Small intestine (tissue), 7 donors: ENCODE data around the gene LHFPL3. TPM values are rescaled to one million over a fixed set of nuclear protein-coding genes. Genes with fewer than 3 reads are reported as not detected.

ENCODE experiments used
- DNase-seq, 2 donors: peaks; one replicate each; pipeline versions ENCODE4 v3.0.0 to v3.0.0-alpha.2; 2013
- FAIRE-seq: peaks from 2 replicates; lab custom pipeline; 2012; peaks lifted over from hg19 to GRCh38; lab: Jason Lieb, UNC
- H3K27ac ChIP-seq, 3 donors: one replicate each; pipeline ENCODE4 v1.5.1; 2013; ENCODE audit warnings: low read length in 2 of 3, mild to moderate bottlenecking in 2 of 3, control low read depth in 1 of 3, inconsistent platforms in 1 of 3, low read depth in 1 of 3, moderate library complexity in 1 of 3
- H3K27me3 ChIP-seq, 3 donors: one replicate each; pipeline ENCODE4 v1.6.1; 2013; ENCODE audit warnings: low read length in 3 of 3, inconsistent platforms in 1 of 3; ENCODE audit not compliant: control insufficient read depth in 3 of 3, insufficient read depth in 3 of 3
- H3K36me3 ChIP-seq, 3 donors: one replicate each; pipeline ENCODE4 v1.6.1; 2013; ENCODE audit warnings: low read length in 3 of 3, inconsistent platforms in 1 of 3, low read depth in 1 of 3, mild to moderate bottlenecking in 1 of 3, moderate library complexity in 1 of 3; ENCODE audit not compliant: control insufficient read depth in 3 of 3, insufficient read depth in 2 of 3
- H3K4me1 ChIP-seq, 3 donors: one replicate each; pipeline ENCODE4 v1.6.1; 2013; ENCODE audit warnings: low read length in 2 of 3, inconsistent platforms in 1 of 3, low read depth in 1 of 3, mild to moderate bottlenecking in 1 of 3, moderate library complexity in 1 of 3; ENCODE audit not compliant: control insufficient read depth in 3 of 3, insufficient read depth in 2 of 3
- H3K4me3 ChIP-seq, 3 donors: one replicate each; pipeline ENCODE4 v1.5.1; 2013; ENCODE audit warnings: low read length in 3 of 3, control low read depth in 1 of 3, inconsistent platforms in 1 of 3, low read depth in 1 of 3, mild to moderate bottlenecking in 1 of 3, moderate library complexity in 1 of 3
- H3K9me3 ChIP-seq, 2 donors: one replicate each; pipeline ENCODE4 v1.6.1; 2013; ENCODE audit warnings: low read depth in 1 of 2, low read length in 1 of 2; ENCODE audit not compliant: control insufficient read depth in 2 of 2, insufficient read depth in 1 of 2
- WGBS, 3 donors: extraction: QIAGEN DNeasy Blood & Tissue Kit; methylation state at CpG; one replicate each; pipeline ENCODE4 v1.1.7; 2013; 5-methylcytosine and 5-hydroxymethylcytosine counted together
- polyA plus RNA-seq, 4 donors: library from polyadenylated mRNA; stranded (reverse) in 3 of 4; unstranded in 1 of 4; fragments of 200-250 nt in 3 of 4; fragments of 120-200 nt in 1 of 4; gene quantifications; one replicate each; pipeline versions ENCODE4 v1.2.1 to v1.2.3, GENCODE V29; 2013
- donor health status: healthy with polysubstance abuse.
- donor health status: control.
- donor health status: control.
- donor health status: Bipolar disorder and iron deficiency.
- donor health status: healthy.

LHFPL3 gene
- polyA plus RNA-seq, 4 donors: 0.12 to 10.4 TPM; not detected in 2

DNA sequence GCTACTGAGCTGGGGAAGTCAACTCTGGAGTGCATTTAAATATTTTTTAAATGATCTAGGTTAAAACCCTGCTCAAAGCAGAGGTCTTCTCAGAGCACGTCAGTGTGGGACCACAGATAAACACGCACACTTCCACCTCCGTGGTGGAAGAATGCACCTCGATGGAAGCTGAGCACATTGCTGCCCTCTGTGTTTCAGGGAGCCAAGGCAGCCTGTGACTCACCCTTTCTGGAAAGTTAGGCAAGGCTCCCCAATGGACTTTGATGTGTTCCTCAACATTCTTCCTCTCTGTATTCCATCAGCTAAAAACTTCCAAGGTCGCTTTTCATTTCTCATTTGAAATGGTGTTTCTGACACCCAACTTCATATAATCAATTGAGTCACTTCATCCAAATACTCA, 514.8 kb downstream of the LHFPL3 start:
- WGBS, 3 donors: 66 to 76% (median 73%) methylated on average over 5 of the region's 5 CpGs
- Histone ChIP-seq H3K27me3 (no peaks in the 10 kb centered on the region), H3K9me3 (no peaks in the 10 kb centered on the region), H3K36me3 (peaks cover 0 to 21% (median 0%) of the 10 kb centered on the region in 3 donors), H3K4me3 (no peak overlapping the region), H3K27ac (no peak overlapping the region), H3K4me1 (no peaks in the 10 kb centered on the region)
- FAIRE-seq (no peak), DNase-seq (no peak)

DNA sequence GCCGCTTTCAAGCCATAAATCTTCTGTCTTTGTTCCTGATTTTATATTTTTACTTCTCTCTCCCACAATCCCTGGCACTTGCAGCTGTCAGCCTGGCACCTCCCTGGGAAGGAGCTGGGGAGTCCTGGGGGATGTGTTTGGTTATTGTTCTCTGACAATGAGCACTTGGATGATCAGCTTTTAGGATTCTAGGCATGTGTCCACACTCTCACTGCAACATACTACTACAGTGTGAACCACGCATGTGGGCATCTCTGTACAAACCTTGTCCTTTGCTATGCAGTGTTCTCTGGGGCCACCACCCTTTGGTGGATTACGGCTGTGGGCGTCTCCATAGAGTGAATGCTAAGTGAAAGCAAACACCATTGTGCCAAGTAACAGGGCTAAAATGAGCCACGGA, 517.2 kb downstream of the LHFPL3 start:
- no peak for DNase-seq
- WGBS, 3 donors: 84 to 88% (median 87%) methylated on average over 5 of the region's 5 CpGs
- H3K9me3 ChIP-seq: no peaks in the 10 kb centered on the region
- no peak overlapping the region for H3K4me3 ChIP-seq
- H3K27ac ChIP-seq: no peak overlapping the region
- FAIRE-seq: no peak
- H3K4me1 ChIP-seq: no peaks in the 10 kb centered on the region
- H3K36me3 ChIP-seq: peaks cover 0 to 21% (median 0%) of the 10 kb centered on the region in 3 donors
- H3K27me3 ChIP-seq: no peaks in the 10 kb centered on the region

DNA sequence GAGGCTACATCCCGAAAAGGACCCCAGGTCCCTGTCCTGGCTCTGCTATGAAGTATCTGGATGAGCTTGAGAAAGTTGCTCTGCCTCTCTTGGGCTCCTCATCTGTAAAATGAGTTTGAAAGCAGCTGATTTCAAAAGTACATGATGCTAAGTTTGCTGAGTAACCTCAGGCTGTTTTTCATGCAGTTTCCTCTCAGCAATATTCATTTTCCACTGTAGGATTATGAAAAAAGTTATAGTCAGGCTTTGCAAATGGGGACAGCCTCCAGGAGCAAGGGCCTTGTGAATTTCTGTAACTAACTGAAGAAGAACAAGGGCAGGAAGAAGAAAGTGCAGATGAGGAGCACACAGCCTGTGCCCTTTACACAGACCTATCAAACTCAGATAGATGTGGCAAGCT, 518.3 kb downstream of the LHFPL3 start:
- WGBS, 3 donors: 83 to 95% (median 83%) methylated on average over 1 of the region's 1 CpG
- no peaks in the 10 kb centered on the region for H3K9me3 ChIP-seq
- peaks cover 0 to 19% (median 0%) of the 10 kb centered on the region in 3 donors for H3K36me3 ChIP-seq
- no peak for DNase-seq
- H3K27ac ChIP-seq: no peak overlapping the region
- no peaks in the 10 kb centered on the region for H3K27me3 ChIP-seq
- H3K4me1 ChIP-seq: no peaks in the 10 kb centered on the region
- FAIRE-seq: no peak
- no peak overlapping the region for H3K4me3 ChIP-seq

DNA sequence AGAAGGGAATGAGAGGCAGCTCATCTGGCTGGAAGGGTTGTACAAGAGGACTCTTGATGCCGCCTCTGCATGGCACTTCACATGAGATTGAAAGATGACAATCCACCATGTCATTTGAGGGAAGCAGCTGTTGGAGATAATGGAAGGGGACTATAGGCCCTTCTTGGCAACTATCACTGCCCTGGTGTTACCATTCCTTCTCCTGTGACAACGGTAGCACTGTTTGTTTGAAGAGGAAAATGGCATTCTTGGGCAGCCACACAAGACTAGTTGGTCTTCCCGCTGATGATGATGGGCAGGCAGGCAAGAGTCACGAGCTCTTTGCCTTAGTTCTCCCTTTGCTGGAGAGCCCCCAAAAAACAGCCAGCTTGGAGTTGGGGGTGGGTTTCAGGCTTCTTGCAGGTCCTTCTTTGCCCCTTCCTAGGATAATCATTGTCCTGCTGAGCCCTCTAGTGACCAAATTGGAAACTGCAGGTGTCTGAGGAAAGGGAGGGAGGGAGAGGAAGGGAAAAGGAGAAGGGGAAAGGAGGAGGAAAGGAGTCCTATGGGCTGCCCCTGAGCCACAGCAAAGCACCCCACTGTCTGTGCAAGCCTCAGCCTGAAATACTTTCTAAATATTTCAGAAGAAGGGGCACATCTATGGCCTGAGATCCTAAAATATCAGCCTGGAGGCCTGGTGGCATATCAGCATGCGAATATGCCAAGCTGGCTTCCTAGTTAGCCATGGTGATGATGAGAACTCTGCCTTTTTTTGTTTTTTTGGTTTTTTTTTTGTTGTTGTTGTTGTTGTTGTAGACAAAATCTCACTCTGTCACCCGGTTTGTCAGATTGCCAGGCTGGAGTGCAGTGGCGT, 520.0 kb downstream of the LHFPL3 start:
- H3K9me3 ChIP-seq: no peaks in the 10 kb centered on the region
- peaks cover 0 to 4% (median 0%) of the 10 kb centered on the region in 3 donors for H3K4me1 ChIP-seq
- H3K27ac ChIP-seq: no peak overlapping the region
- H3K36me3 ChIP-seq: peaks cover 0 to 28% (median 0%) of the 10 kb centered on the region in 3 donors
- DNase-seq: peak; percentile 58 to 64
- no peaks in the 10 kb centered on the region for H3K27me3 ChIP-seq
- no peak overlapping the region for H3K4me3 ChIP-seq
- WGBS, 3 donors: 58 to 70% (median 64%) methylated on average over 7 of the region's 7 CpGs
- FAIRE-seq: no peak

DNA sequence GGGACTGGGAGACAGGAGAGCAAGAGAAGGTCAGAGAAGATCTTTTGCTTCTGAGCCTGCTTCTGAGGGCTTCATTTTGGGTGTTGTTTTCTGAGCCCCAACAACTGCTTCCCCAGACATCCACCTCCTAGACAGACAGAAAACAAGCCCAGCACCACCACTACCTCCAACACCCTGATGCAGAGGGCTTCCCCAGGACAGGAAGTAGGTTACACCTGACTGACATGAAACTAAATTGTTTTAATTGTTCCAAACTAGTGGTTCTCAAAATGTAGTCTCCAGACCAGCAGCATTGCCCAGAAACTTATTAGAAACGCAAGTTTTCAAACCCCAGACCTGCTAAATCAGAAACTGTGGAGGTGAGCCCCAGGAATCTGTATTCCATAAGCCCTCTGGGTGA, 522.0 kb downstream of the LHFPL3 start:
- WGBS, 3 donors: 73 to 85% (median 85%) methylated on average over 1 of the region's 1 CpG
- Histone ChIP-seq H3K4me1 (peaks cover 0 to 4% (median 0%) of the 10 kb centered on the region in 3 donors), H3K27ac (no peak overlapping the region), H3K36me3 (peaks cover 0 to 27% (median 0%) of the 10 kb centered on the region in 3 donors), H3K27me3 (no peaks in the 10 kb centered on the region), H3K9me3 (no peaks in the 10 kb centered on the region), H3K4me3 (no peak overlapping the region)
- no peak for DNase-seq
- no peak for FAIRE-seq

DNA sequence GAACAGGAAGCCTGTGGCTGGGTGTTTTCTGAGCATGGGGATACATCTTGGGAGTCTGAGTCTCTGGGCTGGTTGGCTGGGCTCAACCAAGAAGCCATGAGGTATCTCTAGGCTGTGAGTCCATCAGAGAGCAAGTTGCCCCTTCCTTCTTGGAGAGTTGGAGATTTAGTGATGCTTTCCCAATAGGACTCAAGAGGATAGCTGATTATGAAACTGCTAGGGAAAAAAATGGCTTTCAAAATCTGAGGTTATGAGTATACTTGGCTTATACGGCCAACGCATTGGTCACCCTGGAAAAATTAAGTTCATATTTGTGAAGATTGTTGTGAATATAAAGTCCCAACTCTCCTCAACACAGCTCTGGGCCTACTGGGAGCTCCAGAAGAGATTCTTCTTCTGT, 522.9 kb downstream of the LHFPL3 start:
- H3K4me1 ChIP-seq: peaks cover 0 to 4% (median 0%) of the 10 kb centered on the region in 3 donors
- 86 to 93% (median 93%) methylated on average over 2 of the region's 2 CpGs for WGBS, 3 donors
- H3K36me3 ChIP-seq: peaks cover 0 to 24% (median 0%) of the 10 kb centered on the region in 3 donors
- no peaks in the 10 kb centered on the region for H3K27me3 ChIP-seq
- DNase-seq (no peak), FAIRE-seq (no peak)
- no peaks in the 10 kb centered on the region for H3K9me3 ChIP-seq
- H3K27ac ChIP-seq: no peak overlapping the region
- no peak overlapping the region for H3K4me3 ChIP-seq

DNA sequence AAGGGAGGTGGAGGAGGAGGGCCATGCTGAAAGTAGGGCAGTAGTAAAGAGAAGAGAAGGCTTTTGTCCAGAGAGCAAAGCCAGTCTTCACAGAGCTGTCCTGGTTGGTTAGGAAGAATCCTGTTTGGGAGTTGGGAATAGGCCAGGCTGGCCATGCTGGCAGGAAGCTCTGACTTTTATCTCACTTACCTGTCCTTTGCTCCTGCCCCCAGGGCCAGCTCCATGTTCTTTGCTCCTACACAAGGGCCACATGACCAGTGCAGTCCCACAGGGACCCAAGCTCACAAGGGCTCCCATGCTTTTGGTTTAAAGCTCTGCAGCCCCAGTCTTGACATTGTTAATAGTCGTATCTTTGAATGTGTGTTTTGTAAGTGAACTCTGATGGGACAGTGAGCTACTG, 524.0 kb downstream of the LHFPL3 start:
- DNase-seq (peak; percentile 25 to 27), FAIRE-seq (no peak)
- H3K27ac ChIP-seq: no peak overlapping the region
- H3K9me3 ChIP-seq: no peaks in the 10 kb centered on the region
- H3K4me1 ChIP-seq: peaks cover 0 to 4% (median 0%) of the 10 kb centered on the region in 3 donors
- no peak overlapping the region for H3K4me3 ChIP-seq
- peaks cover 0 to 23% (median 0%) of the 10 kb centered on the region in 3 donors for H3K36me3 ChIP-seq
- no peaks in the 10 kb centered on the region for H3K27me3 ChIP-seq
- 79 to 100% (median 85%) methylated on average over 1 of the region's 1 CpG for whole genome bisulfite sequencing, 3 donors

DNA sequence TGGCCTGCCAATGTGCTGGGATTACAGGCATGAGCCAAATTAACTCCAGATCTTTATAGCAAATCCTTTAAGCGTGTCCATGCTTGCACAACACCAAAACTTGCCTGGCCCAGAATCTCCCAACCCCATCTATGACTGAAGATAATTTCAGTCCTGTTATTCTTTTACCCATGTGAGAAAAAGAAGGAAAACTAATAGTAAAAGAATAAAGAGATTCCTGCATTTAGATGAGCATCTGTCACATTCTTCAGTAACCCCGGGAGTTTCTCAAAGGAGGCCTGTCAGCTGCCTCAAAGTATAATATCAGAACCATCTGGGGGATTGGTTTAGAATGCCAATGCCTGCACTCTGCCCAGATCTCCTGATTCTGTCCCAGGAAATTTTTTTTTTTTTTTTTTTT, 527.5 kb downstream of the LHFPL3 start:
- DNase-seq: no peak
- Histone ChIP-seq H3K9me3 (no peaks in the 10 kb centered on the region), H3K27me3 (no peaks in the 10 kb centered on the region), H3K36me3 (peaks cover 0 to 32% (median 0%) of the 10 kb centered on the region in 3 donors), H3K27ac (no peak overlapping the region), H3K4me3 (no peak overlapping the region), H3K4me1 (peaks cover 0 to 4% (median 0%) of the 10 kb centered on the region in 3 donors)
- no peak for FAIRE-seq
- WGBS, 3 donors: 85 to 95% (median 87%) methylated on average over 2 of the region's 2 CpGs
